HCT116 (cell line): Measurements from ENCODE around the gene WDR27. TPM values are rescaled to one million over a fixed set of nuclear protein-coding genes. Genes with fewer than 3 reads are reported as not detected.

Experiments used
- ATAC-seq: fragments of 200-7000 bp; cut with Tn5 transposase; 2 replicates; pipeline ENCODE4 v1.9.1; 2020; ENCODE audit warnings: mild to moderate bottlenecking, moderate library complexity
- BruUV-seq: library from RNA; stranded (reverse); fragments of 400-500 nt; replicated peaks from 2 replicates; lab custom pipeline; 2021; lab: Mats Ljungman, UMichigan
- CTCF ChIA-PET: fragments of 300-600 bp; sonication (Branson Sonifier 250); formaldehyde crosslinking; loops from one replicate; lab custom pipeline; 2021; ENCODE audit warnings: antibody characterized with exemption; lab: Charles Lee
- POLR2A ChIA-PET: fragments of 300-600, 350-600 bp; sonication (Branson Sonifier 250); formaldehyde crosslinking; loops from one replicate; lab custom pipeline; 2021; ENCODE audit warnings: antibody characterized with exemption; lab: Charles Lee
- RAD21 ChIA-PET, 2 experiments: fragments of 300-600 bp; sonication (Branson Sonifier 250); formaldehyde crosslinking; loops; one replicate each; lab custom pipeline; 2023; ENCODE audit warnings: low total read pairs in 2 of 2; ENCODE audit not compliant: uncharacterized antibody in 2 of 2, unreplicated experiment in 2 of 2, low non-redundant PET in 1 of 2; lab: Charles Lee
- DNase-seq: peaks from one replicate; pipeline ENCODE4 v3.0.0-alpha.2; 2010; ENCODE audit warnings: low read depth, low spot score
- H2AFZ ChIP-seq: fragments of 200-600 bp; shearing (Covaris generic), sonication (generic); 2 replicates; pipeline ENCODE4 v1.6.1; 2017; ENCODE audit warnings: low read depth, mixed run types, mixed read lengths, antibody characterized with exemption, low read length; ENCODE audit not compliant: poor library complexity, severe bottlenecking
- H3K27ac ChIP-seq: 2 replicates; pipeline ENCODE4 v1.5.1; 2012; ENCODE audit warnings: low read depth, low read length
- H3K27me3 ChIP-seq: fragments of 200-600 bp; sonication (generic); 2 replicates; pipeline ENCODE4 v1.6.1; 2016; ENCODE audit warnings: mixed run types, low read length, mixed read lengths; ENCODE audit not compliant: insufficient read depth
- H3K36me3 ChIP-seq, 2 experiments: fragments of 200-500 bp in 1 of 2; fragments of 200-600 bp in 1 of 2; sonication (Bioruptor generic) in 1 of 2; sonication (generic) in 1 of 2; 2 replicates each; pipeline versions ENCODE4 v1.5.1 to v1.6.1; 2014 to 2016; ENCODE audit warnings: low read length in 2 of 2, inconsistent platforms in 1 of 2, mixed read lengths in 1 of 2, mixed run types in 1 of 2; ENCODE audit not compliant: insufficient read depth in 2 of 2, control insufficient read depth in 1 of 2
- H3K4me1 ChIP-seq, 2 experiments: fragments of 200-600 bp in 1 of 2; sonication (generic) in 1 of 2; 2 replicates each; pipeline versions ENCODE4 v1.5.1 to v1.6.1; 2012 to 2017; ENCODE audit warnings: low read length in 2 of 2, inconsistent platforms in 1 of 2, mild to moderate bottlenecking in 1 of 2, mixed read lengths in 1 of 2, mixed run types in 1 of 2, moderate library complexity in 1 of 2; ENCODE audit not compliant: insufficient read depth in 2 of 2, control insufficient read depth in 1 of 2
- H3K4me2 ChIP-seq: fragments of 200-600 bp; sonication (generic); 2 replicates; pipeline ENCODE4 v1.6.1; 2017; ENCODE audit warnings: mixed run types, low read length, mixed read lengths
- H3K4me3 ChIP-seq, 2 experiments: fragments of 200-600 bp in 1 of 2; sonication (generic) in 1 of 2; replicated peaks in 1 of 2; 2 replicates each; pipeline ENCODE4 v1.5.1; 2011 to 2016; ENCODE audit warnings: low read length in 2 of 2, control low read depth in 1 of 2, low read depth in 1 of 2, mild to moderate bottlenecking in 1 of 2, mixed read lengths in 1 of 2, mixed run types in 1 of 2
- H3K79me2 ChIP-seq: fragments of 200-600 bp; sonication (generic); 2 replicates; pipeline ENCODE4 v1.6.1; 2017; ENCODE audit warnings: mild to moderate bottlenecking, mixed run types, low read length, moderate library complexity, mixed read lengths; ENCODE audit not compliant: insufficient read depth
- H3K9ac ChIP-seq: fragments of 200-600 bp; sonication (generic); 2 replicates; pipeline ENCODE4 v1.6.1; 2016; ENCODE audit warnings: low read length, mixed read lengths
- H3K9me2 ChIP-seq: fragments of 200-600 bp; sonication (generic), shearing (Covaris generic); 2 replicates; pipeline ENCODE4 v1.6.1; 2017; ENCODE audit warnings: mixed run types, mild to moderate bottlenecking, moderate library complexity; ENCODE audit not compliant: insufficient read depth
- H3K9me3 ChIP-seq, 2 experiments: fragments of 200-500 bp in 1 of 2; fragments of 200-600 bp in 1 of 2; sonication (Bioruptor generic) in 1 of 2; sonication (generic) in 1 of 2; 2 replicates each; pipeline ENCODE4 v1.6.1; 2014 to 2017; ENCODE audit warnings: low read length in 2 of 2, mixed read lengths in 2 of 2, inconsistent platforms in 1 of 2, low read depth in 1 of 2, mild to moderate bottlenecking in 1 of 2, mixed run types in 1 of 2, moderate library complexity in 1 of 2; ENCODE audit not compliant: control insufficient read depth in 1 of 2, insufficient read depth in 1 of 2
- H4K20me1 ChIP-seq: fragments of 200-600 bp; sonication (generic), shearing (Covaris generic); 2 replicates; pipeline ENCODE4 v1.6.1; 2017; ENCODE audit warnings: mixed run types, mild to moderate bottlenecking, moderate library complexity; ENCODE audit not compliant: insufficient read depth
- CBX3 ChIP-seq: IDR thresholded peaks from 2 replicates; pipeline ENCODE4 v1.6.1; 2012; ENCODE audit warnings: low read depth
- CEBPB ChIP-seq: IDR thresholded peaks from 2 replicates; pipeline ENCODE4 v1.6.1; 2012; ENCODE audit warnings: low read depth
- EGR1 ChIP-seq: IDR thresholded peaks from 2 replicates; pipeline ENCODE4 v1.6.1; 2012; ENCODE audit warnings: low read depth
- ELF1 ChIP-seq: IDR thresholded peaks from 2 replicates; pipeline ENCODE4 v1.6.1; 2012; ENCODE audit warnings: low read depth, borderline replicate concordance
- EZH2phosphoT487 ChIP-seq: fragments of 200-600 bp; IDR thresholded peaks from 2 replicates; pipeline ENCODE4 v1.6.1; 2018; ENCODE audit warnings: antibody characterized with exemption, borderline replicate concordance
- FOSL1 ChIP-seq: IDR thresholded peaks from 2 replicates; pipeline ENCODE4 v1.6.1; 2012; ENCODE audit warnings: low read depth
- JUND ChIP-seq: IDR thresholded peaks from 2 replicates; pipeline ENCODE4 v1.6.1; 2012
- MAX ChIP-seq: IDR thresholded peaks from 2 replicates; pipeline ENCODE4 v1.6.1; 2012
- POLR2A ChIP-seq: IDR thresholded peaks from 2 replicates; pipeline ENCODE4 v1.7.0; 2011; ENCODE audit warnings: borderline replicate concordance; ENCODE audit not compliant: insufficient read depth, insufficient read length; ENCODE audit errors: extremely low read depth
- POLR2AphosphoS5 ChIP-seq: IDR thresholded peaks from 2 replicates; pipeline ENCODE4 v1.6.1; 2011; ENCODE audit warnings: mild to moderate bottlenecking, low read depth, low read length, moderate library complexity
- SP1 ChIP-seq: IDR thresholded peaks from 2 replicates; pipeline ENCODE4 v1.6.1; 2012; ENCODE audit warnings: low read depth
- YY1 ChIP-seq: IDR thresholded peaks from 2 replicates; pipeline ENCODE4 v1.6.1; 2011; ENCODE audit warnings: low read length, low read depth, moderate library complexity, mild to moderate bottlenecking; ENCODE audit not compliant: insufficient replicate concordance; ENCODE audit errors: extremely low read depth
- ZFX ChIP-seq: fragments of 450-650 bp; IDR thresholded peaks from 2 replicates; pipeline ENCODE4 v1.6.1; 2017
- intact Hi-C: fragments of 100-400 bp; cut with micrococcal nuclease; formaldehyde crosslinking; loops from 2 replicates; pipeline ENCODE4 v1.10.0; 2022
- total RNA-seq: library from RNA; stranded (reverse); gene quantifications from one replicate; pipeline ENCODE4 v1.2.1, GENCODE V29; 2021; ENCODE audit not compliant: unreplicated experiment
- TF ChIP-seq, protein P1 (sequence below): IDR thresholded peaks from 2 replicates; pipeline ENCODE4 v1.6.1; 2011; ENCODE audit warnings: mild to moderate bottlenecking, low read length, moderate library complexity; ENCODE audit not compliant: insufficient replicate concordance; ENCODE audit errors: extremely low read depth

The WDR27 gene
- total RNA-seq, 1 experiment from 2014 or later = 60.6 TPM

DNA sequence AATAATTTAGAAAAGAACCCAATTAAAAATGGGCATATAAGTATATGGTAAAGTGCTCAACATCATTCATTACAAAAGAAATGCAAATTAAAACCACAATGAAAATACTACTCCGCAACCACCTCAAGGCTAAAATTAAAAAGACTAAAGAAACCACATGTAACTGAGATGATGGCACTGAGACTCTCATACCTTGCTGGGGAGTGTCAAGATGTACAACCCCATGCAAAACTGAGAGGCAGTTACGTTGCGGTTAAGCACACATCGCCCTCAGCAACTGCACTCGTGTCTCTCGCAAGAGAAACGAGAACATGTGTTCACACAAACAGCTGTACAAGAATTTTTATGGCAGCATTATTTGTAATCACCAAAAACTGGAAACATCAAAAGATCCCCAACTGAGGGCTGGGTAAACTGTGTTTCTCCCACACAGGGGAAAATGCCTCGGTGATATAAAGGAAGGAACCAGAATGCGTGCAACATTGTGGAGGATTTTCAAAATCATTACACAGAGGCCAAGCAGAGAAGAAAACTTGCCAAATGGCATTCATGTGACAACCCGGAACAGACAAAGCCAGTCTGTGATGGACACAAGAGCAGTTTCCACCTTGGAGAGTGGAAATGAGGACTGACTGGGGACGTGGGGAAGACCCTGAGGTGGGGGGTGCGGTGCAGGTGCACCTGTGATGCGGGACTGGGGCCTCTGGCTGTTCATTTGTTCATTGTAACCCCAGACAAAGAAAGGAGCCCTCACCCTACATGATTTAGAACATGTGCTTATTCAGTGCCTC lies 144.9 kb downstream of the WDR27 start:
- Histone ChIP-seq H3K9me3 (no peaks in the 10 kb centered on the region), H3K4me1 (no peaks in the 10 kb centered on the region), H3K79me2 (no peaks in the 10 kb centered on the region), H3K27ac (no peak overlapping the region), H4K20me1 (no peaks in the 10 kb centered on the region), H3K36me3 (no peaks in the 10 kb centered on the region), H3K4me2 (no peak overlapping the region), H2AFZ (no peak overlapping the region), H3K27me3 (no peaks in the 10 kb centered on the region), H3K9me2 (no peaks in the 10 kb centered on the region), H3K4me3 (no peak overlapping the region), H3K9ac (no peak overlapping the region)
- intact Hi-C loops = no loop called here
- no peak for ATAC-seq
- no peak for DNase-seq
- CTCF ChIA-PET = no interaction called here
- TF ChIP-seq, protein P1, sequence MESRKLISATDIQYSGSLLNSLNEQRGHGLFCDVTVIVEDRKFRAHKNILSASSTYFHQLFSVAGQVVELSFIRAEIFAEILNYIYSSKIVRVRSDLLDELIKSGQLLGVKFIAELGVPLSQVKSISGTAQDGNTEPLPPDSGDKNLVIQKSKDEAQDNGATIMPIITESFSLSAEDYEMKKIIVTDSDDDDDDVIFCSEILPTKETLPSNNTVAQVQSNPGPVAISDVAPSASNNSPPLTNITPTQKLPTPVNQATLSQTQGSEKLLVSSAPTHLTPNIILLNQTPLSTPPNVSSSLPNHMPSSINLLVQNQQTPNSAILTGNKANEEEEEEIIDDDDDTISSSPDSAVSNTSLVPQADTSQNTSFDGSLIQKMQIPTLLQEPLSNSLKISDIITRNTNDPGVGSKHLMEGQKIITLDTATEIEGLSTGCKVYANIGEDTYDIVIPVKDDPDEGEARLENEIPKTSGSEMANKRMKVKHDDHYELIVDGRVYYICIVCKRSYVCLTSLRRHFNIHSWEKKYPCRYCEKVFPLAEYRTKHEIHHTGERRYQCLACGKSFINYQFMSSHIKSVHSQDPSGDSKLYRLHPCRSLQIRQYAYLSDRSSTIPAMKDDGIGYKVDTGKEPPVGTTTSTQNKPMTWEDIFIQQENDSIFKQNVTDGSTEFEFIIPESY = no peak
- TF ChIP-seq ZFX (no peak), EGR1 (no peak), CEBPB (no peak), POLR2A (no peak), SP1 (no peak), FOSL1 (no peak), MAX (no peak), ELF1 (no peak), EZH2phosphoT487 (no peak), JUND (no peak), POLR2AphosphoS5 (no peak), CBX3 (no peak), YY1 (no peak)
- RAD21 ChIA-PET = no interaction called here
- POLR2A ChIA-PET = no interaction called here
- BruUV-seq = no TSS peak
